GM19395 (cell line): ENCODE data around the gene LRRC7.

ENCODE experiments used
- ATAC-seq: cut with Tn5 transposase; IDR thresholded peaks from one replicate; pipeline ENCODE4 v1.9.1; 2021; ENCODE audit warnings: mild to moderate bottlenecking, moderate library complexity; ENCODE audit not compliant: unreplicated experiment

LRRC7 gene

GRCh38 chr1:69587391-69587790 lies 19.7 kb downstream of the LRRC7 start:
- ATAC-seq: no peak

DNA sequence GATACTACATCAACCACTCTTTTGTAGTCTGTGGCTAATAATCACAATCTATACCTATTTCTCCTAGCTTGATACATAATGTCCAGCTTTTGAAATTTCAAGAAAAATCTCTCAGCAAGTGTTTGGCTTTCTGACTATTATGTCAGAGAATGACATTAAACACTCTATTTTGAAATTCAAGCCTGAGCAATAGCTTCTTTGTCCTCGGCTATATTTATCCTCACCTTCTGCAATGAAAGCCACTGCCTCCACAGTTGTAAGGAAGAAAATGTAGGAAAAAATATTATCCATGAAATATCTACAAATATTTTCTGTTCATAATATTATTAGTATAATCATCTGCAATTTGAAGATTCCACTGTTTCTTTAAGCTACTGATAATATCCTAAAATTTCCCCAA lies 22.1 kb downstream of the LRRC7 start:
- ATAC-seq: no peak

DNA sequence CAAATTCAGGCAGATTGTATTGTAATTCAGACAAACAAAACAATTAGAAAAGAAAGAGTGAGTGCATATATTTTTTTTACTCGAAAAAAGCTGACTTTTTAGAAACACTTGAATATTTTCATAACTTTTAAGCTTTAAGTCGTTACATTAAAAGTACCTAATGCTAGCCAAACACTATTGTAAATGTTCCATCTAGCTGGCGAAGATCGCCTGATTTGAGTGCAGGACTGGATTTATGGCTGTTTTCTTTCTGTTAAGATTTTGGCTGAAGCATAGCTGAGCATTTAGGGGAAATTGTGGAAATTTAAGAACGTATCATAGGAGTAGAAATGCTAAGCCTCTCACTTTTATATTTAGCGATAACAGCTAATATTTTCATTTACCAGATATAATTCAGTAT lies 24.6 kb downstream of the LRRC7 start:
- no peak for ATAC-seq

DNA sequence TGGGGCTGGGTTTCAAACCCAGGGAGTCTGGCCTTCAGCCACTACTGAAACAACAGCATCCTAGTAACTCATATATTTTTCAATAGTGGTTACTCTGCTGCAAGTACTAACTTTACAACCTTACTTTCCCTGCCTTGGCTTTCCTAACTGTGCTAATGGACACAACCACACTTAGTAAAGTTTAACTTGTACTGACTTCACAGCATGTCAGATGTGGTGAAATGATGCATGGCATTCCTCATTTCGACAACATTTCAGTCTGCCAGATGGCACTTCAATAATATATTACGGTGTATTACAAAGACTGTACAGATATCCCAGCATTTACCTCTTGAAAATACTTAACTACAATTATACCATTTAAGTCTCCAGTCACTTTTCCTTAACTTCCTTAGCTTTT lies 27.8 kb downstream of the LRRC7 start:
- ATAC-seq: no peak

GRCh38 chr1:69611316-69611715 lies 43.6 kb downstream of the LRRC7 start:
- ATAC-seq: no peak

GRCh38 chr1:69613414-69613813 lies 45.7 kb downstream of the LRRC7 start:
- ATAC-seq: no peak

DNA sequence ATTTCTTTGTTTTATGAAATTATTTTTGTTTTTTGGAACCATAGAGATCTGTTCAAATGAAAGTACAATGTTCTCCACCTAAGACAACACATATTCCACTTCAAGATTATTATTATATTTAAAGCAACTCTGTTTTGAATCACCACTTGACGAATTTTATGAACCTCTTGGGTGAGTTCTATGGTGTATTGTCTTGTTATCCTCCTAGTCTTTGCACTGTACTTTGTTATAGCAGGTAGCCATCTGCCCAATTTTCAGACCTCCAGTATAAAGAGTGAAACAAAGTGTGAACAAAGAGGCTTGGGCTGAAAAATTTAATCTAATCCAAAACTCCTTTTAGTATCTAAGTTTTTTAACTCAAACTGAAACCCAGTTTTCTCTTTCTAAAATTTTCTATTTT lies 71.0 kb downstream of the LRRC7 start:
- no peak for ATAC-seq

DNA sequence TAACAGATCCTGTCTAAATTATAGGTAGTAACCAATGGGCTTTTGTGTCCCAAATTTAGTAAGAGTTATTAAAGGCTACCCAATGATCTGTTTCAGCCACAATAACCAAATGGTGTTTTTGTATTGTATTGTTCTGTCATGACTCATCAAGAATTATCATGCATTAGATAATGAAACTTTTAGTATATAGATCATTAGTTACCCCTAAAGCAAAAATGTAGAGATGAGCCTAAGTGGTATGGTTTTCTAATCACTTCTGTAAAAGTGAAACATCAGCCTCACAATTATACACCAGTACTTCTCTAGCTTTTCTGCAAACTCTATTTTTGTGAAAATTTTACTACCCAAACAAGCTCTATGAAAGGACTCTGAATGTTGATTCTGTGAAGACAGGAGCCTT lies 71.4 kb downstream of the LRRC7 start:
- no peak for ATAC-seq

- ATAC-seq: no peak
These were observed 75.5 kb downstream of the LRRC7 start for GRCh38 chr1:69643266-69643665.

DNA sequence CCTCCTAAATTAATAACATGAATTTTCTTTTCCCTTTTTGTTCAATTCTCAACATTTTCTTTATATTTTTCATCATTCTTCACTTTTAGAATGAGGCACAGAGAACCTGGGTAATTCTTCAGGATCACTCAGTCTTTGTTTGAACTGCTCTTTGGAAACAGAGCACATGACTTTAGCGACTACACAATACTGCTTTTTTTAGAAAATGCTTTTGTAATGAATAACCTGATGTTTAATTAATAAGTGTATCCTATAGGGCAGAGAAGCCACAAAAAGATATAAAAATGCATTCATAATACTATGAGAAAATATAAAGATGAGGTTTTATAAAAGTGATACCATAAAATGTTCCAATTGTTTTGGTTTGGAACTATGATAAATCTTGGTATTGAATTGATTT lies 77.8 kb downstream of the LRRC7 start:
- no peak for ATAC-seq

- no peak for ATAC-seq
These were observed 80.8 kb downstream of the LRRC7 start for GRCh38 chr1:69648486-69648885.

- no peak for ATAC-seq
These were observed 81.8 kb downstream of the LRRC7 start for GRCh38 chr1:69649383-69649990.

DNA sequence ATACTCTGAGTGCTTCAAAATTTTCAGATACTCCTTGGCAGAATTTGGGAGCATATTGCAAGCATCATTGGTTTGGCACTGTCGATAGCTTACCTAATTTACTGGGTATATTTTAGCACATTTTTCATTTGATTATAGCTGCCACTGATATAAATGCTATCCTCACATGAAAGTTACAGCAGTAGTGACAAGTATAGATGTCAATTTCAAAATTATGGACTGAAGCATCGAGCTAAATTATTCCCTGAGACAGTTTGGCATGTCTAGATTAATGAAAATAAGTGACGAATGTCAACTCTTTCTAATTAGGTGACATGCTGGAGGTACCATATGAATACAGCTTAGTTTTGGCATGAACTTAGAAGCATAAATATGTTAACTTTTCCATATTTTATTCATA lies 83.1 kb downstream of the LRRC7 start:
- ATAC-seq: no peak

GRCh38 chr1:69651656-69652055 lies 83.9 kb downstream of the LRRC7 start:
- ATAC-seq: no peak

- ATAC-seq: no peak
These were observed 90.2 kb downstream of the LRRC7 start for GRCh38 chr1:69657971-69658370.

DNA sequence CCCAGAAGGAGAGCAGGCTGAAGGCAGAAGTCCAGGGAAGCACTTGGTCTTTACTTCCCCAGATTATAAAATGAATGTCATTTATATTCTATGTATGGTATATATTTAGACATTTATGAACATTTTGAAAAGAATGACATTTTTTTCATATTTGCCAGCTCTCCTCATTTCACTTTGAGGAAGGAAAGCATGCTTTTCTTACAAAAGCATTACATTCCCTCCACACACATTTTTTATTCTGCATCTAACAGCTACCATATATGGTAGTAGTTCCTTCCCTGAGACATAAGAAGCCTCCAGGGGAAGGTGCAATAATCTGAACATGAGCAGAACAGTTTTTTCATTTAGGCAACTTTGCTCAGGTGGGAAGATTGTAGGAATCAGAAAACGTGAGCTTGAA lies 94.0 kb downstream of the LRRC7 start:
- no peak for ATAC-seq

- no peak for ATAC-seq
These were observed 94.6 kb downstream of the LRRC7 start for GRCh38 chr1:69662321-69662720.

- no peak for ATAC-seq
These were observed 103.8 kb downstream of the LRRC7 start for GRCh38 chr1:69671363-69672010.

- ATAC-seq: no peak
These were observed 105.6 kb downstream of the LRRC7 start for GRCh38 chr1:69673321-69673720.

GRCh38 chr1:69679965-69680364 lies 112.2 kb downstream of the LRRC7 start:
- no peak for ATAC-seq

DNA sequence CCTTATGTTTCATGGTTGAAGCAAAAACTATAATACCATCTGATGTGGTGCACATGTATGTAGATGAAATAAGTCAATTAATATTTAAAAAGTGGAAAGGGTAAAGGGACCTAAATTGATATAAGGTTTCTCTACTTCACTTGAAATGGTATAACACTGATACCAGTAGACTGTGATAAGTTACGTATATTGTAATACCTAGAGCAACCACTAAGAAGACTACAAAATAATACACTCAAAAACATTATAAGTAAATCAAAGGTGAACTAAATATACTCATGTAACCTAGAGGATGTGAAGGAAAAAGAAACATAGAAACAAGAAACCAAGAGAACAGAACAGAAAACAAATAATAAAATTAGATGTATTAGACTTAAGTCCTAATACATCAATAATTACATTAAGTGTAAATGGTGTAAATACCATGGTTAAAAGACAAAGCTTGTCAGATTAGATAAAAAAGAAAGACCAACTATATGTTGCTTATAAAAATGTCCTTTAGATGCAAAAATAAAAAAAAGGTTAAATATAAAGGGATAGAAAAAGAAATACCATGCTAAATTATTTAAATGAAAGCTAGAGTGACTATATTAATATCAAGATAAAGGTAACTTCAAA lies 118.8 kb downstream of the LRRC7 start:
- no peak for ATAC-seq

GRCh38 chr1:69688193-69688592 lies 120.5 kb downstream of the LRRC7 start:
- ATAC-seq: no peak

DNA sequence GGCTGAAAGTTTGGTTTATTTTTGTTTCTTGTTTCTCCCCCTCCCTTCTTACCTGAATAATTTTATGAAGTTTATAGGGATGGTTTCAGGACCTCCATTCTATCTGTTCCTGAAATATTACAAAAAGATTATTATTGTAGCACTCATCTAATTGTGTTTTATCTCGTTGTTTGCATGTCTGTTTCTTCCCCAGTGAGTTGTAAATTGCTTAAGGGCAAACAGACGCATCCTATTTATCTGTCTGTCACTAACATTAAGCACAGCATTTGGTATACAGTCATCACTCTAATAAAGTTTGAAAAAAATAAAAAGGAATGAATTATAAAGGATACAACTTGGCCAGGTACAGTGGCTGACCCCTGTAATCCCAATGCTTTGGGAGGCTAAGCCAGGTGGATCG lies 123.5 kb downstream of the LRRC7 start:
- ATAC-seq: no peak
